HCT116 (cell line): Measurements from ENCODE around the gene KLHL33. TPM values are rescaled to one million over a fixed set of nuclear protein-coding genes. Genes with fewer than 3 reads are reported as not detected.

Experiments
- ATAC-seq: fragments of 200-7000 bp; cut with Tn5 transposase; 2 replicates; pipeline ENCODE4 v1.9.1; 2020; ENCODE audit warnings: mild to moderate bottlenecking, moderate library complexity
- BruUV-seq: library from RNA; stranded (reverse); fragments of 400-500 nt; replicated peaks from 2 replicates; lab custom pipeline; 2021; lab: Mats Ljungman, UMichigan
- CTCF ChIA-PET: fragments of 300-600 bp; sonication (Branson Sonifier 250); formaldehyde crosslinking; loops from one replicate; lab custom pipeline; 2021; ENCODE audit warnings: antibody characterized with exemption; lab: Charles Lee
- POLR2A ChIA-PET: fragments of 300-600, 350-600 bp; sonication (Branson Sonifier 250); formaldehyde crosslinking; loops from one replicate; lab custom pipeline; 2021; ENCODE audit warnings: antibody characterized with exemption; lab: Charles Lee
- RAD21 ChIA-PET, 2 experiments: fragments of 300-600 bp; sonication (Branson Sonifier 250); formaldehyde crosslinking; loops; one replicate each; lab custom pipeline; 2023; ENCODE audit warnings: low total read pairs in 2 of 2; ENCODE audit not compliant: uncharacterized antibody in 2 of 2, unreplicated experiment in 2 of 2, low non-redundant PET in 1 of 2; lab: Charles Lee
- DNase-seq: peaks from one replicate; pipeline ENCODE4 v3.0.0-alpha.2; 2010; ENCODE audit warnings: low read depth, low spot score
- H2AFZ ChIP-seq: fragments of 200-600 bp; shearing (Covaris generic), sonication (generic); 2 replicates; pipeline ENCODE4 v1.6.1; 2017; ENCODE audit warnings: low read depth, mixed run types, mixed read lengths, antibody characterized with exemption, low read length; ENCODE audit not compliant: poor library complexity, severe bottlenecking
- H3K27ac ChIP-seq: 2 replicates; pipeline ENCODE4 v1.5.1; 2012; ENCODE audit warnings: low read depth, low read length
- H3K27me3 ChIP-seq: fragments of 200-600 bp; sonication (generic); 2 replicates; pipeline ENCODE4 v1.6.1; 2016; ENCODE audit warnings: mixed run types, low read length, mixed read lengths; ENCODE audit not compliant: insufficient read depth
- H3K36me3 ChIP-seq, 2 experiments: fragments of 200-500 bp in 1 of 2; fragments of 200-600 bp in 1 of 2; sonication (Bioruptor generic) in 1 of 2; sonication (generic) in 1 of 2; 2 replicates each; pipeline versions ENCODE4 v1.5.1 to v1.6.1; 2014 to 2016; ENCODE audit warnings: low read length in 2 of 2, inconsistent platforms in 1 of 2, mixed read lengths in 1 of 2, mixed run types in 1 of 2; ENCODE audit not compliant: insufficient read depth in 2 of 2, control insufficient read depth in 1 of 2
- H3K4me1 ChIP-seq, 2 experiments: fragments of 200-600 bp in 1 of 2; sonication (generic) in 1 of 2; 2 replicates each; pipeline versions ENCODE4 v1.5.1 to v1.6.1; 2012 to 2017; ENCODE audit warnings: low read length in 2 of 2, inconsistent platforms in 1 of 2, mild to moderate bottlenecking in 1 of 2, mixed read lengths in 1 of 2, mixed run types in 1 of 2, moderate library complexity in 1 of 2; ENCODE audit not compliant: insufficient read depth in 2 of 2, control insufficient read depth in 1 of 2
- H3K4me2 ChIP-seq: fragments of 200-600 bp; sonication (generic); 2 replicates; pipeline ENCODE4 v1.6.1; 2017; ENCODE audit warnings: mixed run types, low read length, mixed read lengths
- H3K4me3 ChIP-seq, 2 experiments: fragments of 200-600 bp in 1 of 2; sonication (generic) in 1 of 2; replicated peaks in 1 of 2; 2 replicates each; pipeline ENCODE4 v1.5.1; 2011 to 2016; ENCODE audit warnings: low read length in 2 of 2, control low read depth in 1 of 2, low read depth in 1 of 2, mild to moderate bottlenecking in 1 of 2, mixed read lengths in 1 of 2, mixed run types in 1 of 2
- H3K79me2 ChIP-seq: fragments of 200-600 bp; sonication (generic); 2 replicates; pipeline ENCODE4 v1.6.1; 2017; ENCODE audit warnings: mild to moderate bottlenecking, mixed run types, low read length, moderate library complexity, mixed read lengths; ENCODE audit not compliant: insufficient read depth
- H3K9ac ChIP-seq: fragments of 200-600 bp; sonication (generic); 2 replicates; pipeline ENCODE4 v1.6.1; 2016; ENCODE audit warnings: low read length, mixed read lengths
- H3K9me2 ChIP-seq: fragments of 200-600 bp; sonication (generic), shearing (Covaris generic); 2 replicates; pipeline ENCODE4 v1.6.1; 2017; ENCODE audit warnings: mixed run types, mild to moderate bottlenecking, moderate library complexity; ENCODE audit not compliant: insufficient read depth
- H3K9me3 ChIP-seq, 2 experiments: fragments of 200-500 bp in 1 of 2; fragments of 200-600 bp in 1 of 2; sonication (Bioruptor generic) in 1 of 2; sonication (generic) in 1 of 2; 2 replicates each; pipeline ENCODE4 v1.6.1; 2014 to 2017; ENCODE audit warnings: low read length in 2 of 2, mixed read lengths in 2 of 2, inconsistent platforms in 1 of 2, low read depth in 1 of 2, mild to moderate bottlenecking in 1 of 2, mixed run types in 1 of 2, moderate library complexity in 1 of 2; ENCODE audit not compliant: control insufficient read depth in 1 of 2, insufficient read depth in 1 of 2
- H4K20me1 ChIP-seq: fragments of 200-600 bp; sonication (generic), shearing (Covaris generic); 2 replicates; pipeline ENCODE4 v1.6.1; 2017; ENCODE audit warnings: mixed run types, mild to moderate bottlenecking, moderate library complexity; ENCODE audit not compliant: insufficient read depth
- CTCF ChIP-seq, 3 experiments: fragments of 200-600 bp in 1 of 3; sonication (generic) in 1 of 3; IDR thresholded peaks in 2 of 3; conservative IDR thresholded peaks in 1 of 3; 2 replicates each; pipeline ENCODE4 v1.5.1; 2012 to 2017; ENCODE audit warnings: low read depth in 2 of 3, low read length in 2 of 3, antibody characterized with exemption in 1 of 3, borderline replicate concordance in 1 of 3, control low read depth in 1 of 3, mild to moderate bottlenecking in 1 of 3, mixed read lengths in 1 of 3, mixed run types in 1 of 3, moderate library complexity in 1 of 3; ENCODE audit not compliant: insufficient read depth in 1 of 3
- EGR1 ChIP-seq: IDR thresholded peaks from 2 replicates; pipeline ENCODE4 v1.6.1; 2012; ENCODE audit warnings: low read depth
- EZH2phosphoT487 ChIP-seq: fragments of 200-600 bp; IDR thresholded peaks from 2 replicates; pipeline ENCODE4 v1.6.1; 2018; ENCODE audit warnings: antibody characterized with exemption, borderline replicate concordance
- MAX ChIP-seq: IDR thresholded peaks from 2 replicates; pipeline ENCODE4 v1.6.1; 2012
- ZFX ChIP-seq: fragments of 450-650 bp; IDR thresholded peaks from 2 replicates; pipeline ENCODE4 v1.6.1; 2017
- ZNF274 ChIP-seq: fragments of 200-500 bp; sonication (Bioruptor generic); IDR thresholded peaks from 2 replicates; pipeline ENCODE4 v1.6.1; 2014; ENCODE audit warnings: mild to moderate bottlenecking, low read depth, low read length, inconsistent platforms
- intact Hi-C: fragments of 100-400 bp; cut with micrococcal nuclease; formaldehyde crosslinking; loops from 2 replicates; pipeline ENCODE4 v1.10.0; 2022
- total RNA-seq: library from RNA; stranded (reverse); gene quantifications from one replicate; pipeline ENCODE4 v1.2.1, GENCODE V29; 2021; ENCODE audit not compliant: unreplicated experiment

KLHL33 gene
- total RNA-seq, 1 experiment from 2014 or later, result 0.05 TPM

- Histone ChIP-seq H3K27me3 (no peaks in the 10 kb centered on the region), H3K9me3 (no peaks in the 10 kb centered on the region), H3K4me2 (peak overlapping the region; percentile 99), H3K4me1 (peaks cover 25 to 31% of the 10 kb centered on the region in 2 experiments), H2AFZ (no peak overlapping the region), H3K4me3 (peak overlapping the region; percentile 72 to 85), H3K79me2 (peaks cover 45% of the 10 kb centered on the region), H3K9ac (peak overlapping the region; percentile 84), H4K20me1 (no peaks in the 10 kb centered on the region), H3K36me3 (peaks cover 25 to 36% of the 10 kb centered on the region in 2 experiments), H3K27ac (peak overlapping the region; percentile 87), H3K9me2 (no peaks in the 10 kb centered on the region)
- no peak for DNase-seq
- intact Hi-C loops, result loop anchor here (1.0 kb wide), 1 partner anchor 117 kb away; the partner anchor contains the start of gene PARP2
- BruUV-seq, result no TSS peak
- ChIA-PET CTCF (interaction anchor here (0.9 to 1.5 kb wide), 7 partner anchors 27 to 197 kb away, joined by 3 to 9 read pairs (median 4); partner anchors contain the start of gene TEP1), RAD21 (interaction anchor here in 1 of 2 experiments (1.2 kb wide), 1 partner anchor 118 kb away, joined by 3 read pairs; the partner anchor contains the start of gene PARP2), POLR2A (interaction anchor here (0.9 to 1.7 kb wide), 9 partner anchors 9 to 170 kb away, joined by 3 to 26 read pairs (median 4); partner anchors contain the start of genes PARP2, PNP and TEP1)
- ATAC-seq, result peak; percentile 52
- TF ChIP-seq CTCF (IDR thresholded peaks at IDR 0.05 in 2 of 3, conservative IDR thresholded peaks at IDR 0.05 in 1 of 3; ENCODE audit: borderline replicate concordance in 1 of 3, insufficient read depth in 1 of 3, low read depth in 2 of 3, low read length in 2 of 3), result no peak
- no peak for TF ChIP-seq EGR1
- TF ChIP-seq MAX, result no peak
- TF ChIP-seq ZFX, result 0 out of 2 replicates have a peak, but pooled peaks have one; percentile 67
- no peak for TF ChIP-seq ZNF274
- TF ChIP-seq EZH2phosphoT487, result no peak
Measured at GRCh38 chr14:20460458-20461224, 24.7 kb upstream of the KLHL33 start.
